BLaER1 treated with 17β-estradiol and CSF1 and Interleukin-3, amounts not matched to agents 10 nM and 100 nM (cell line): ENCODE results near the gene RAB5A.
A peak's percentile ranks its signal among the peaks of the same experiment; 100 is the strongest.
"Not testable (repeated sequence)": the region's sequence is repeated elsewhere in the genome, so short reads cannot be mapped to it uniquely, and the experiment has no call there.

Experiments used
- H3K27ac ChIP-seq, 11 experiments: shearing (Covaris generic); formaldehyde crosslinking; 2 replicates each; pipeline ENCODE4 v1.8.1; 2022
- H3K27me3 ChIP-seq, 11 experiments: shearing (Covaris generic); formaldehyde crosslinking; 2 replicates each; pipeline ENCODE4 v1.8.1; 2022
- H3K36me3 ChIP-seq, 11 experiments: shearing (Covaris generic); formaldehyde crosslinking; 2 replicates each; pipeline ENCODE4 v1.8.1; 2022
- H3K4me1 ChIP-seq, 10 experiments: shearing (Covaris generic); formaldehyde crosslinking; 2 replicates each; pipeline ENCODE4 v1.8.1; 2022
- H3K4me2 ChIP-seq, 11 experiments: shearing (Covaris generic); formaldehyde crosslinking; 2 replicates each; pipeline ENCODE4 v1.8.1; 2022
- H3K4me3 ChIP-seq, 10 experiments: shearing (Covaris generic); formaldehyde crosslinking; 2 replicates each; pipeline ENCODE4 v1.8.1; 2022
- H3K9ac ChIP-seq, 11 experiments: shearing (Covaris generic); formaldehyde crosslinking; 2 replicates each; pipeline ENCODE4 v1.8.1; 2022
- H3K9me3 ChIP-seq, 11 experiments: shearing (Covaris generic); formaldehyde crosslinking; replicated peaks in 1 of 11; 2 replicates each; pipeline ENCODE4 v1.8.1; 2022
- H4K20me1 ChIP-seq, 11 experiments: shearing (Covaris generic); formaldehyde crosslinking; 2 replicates each; pipeline ENCODE4 v1.8.1; 2022
- Cebpa-rat ChIP-seq, 11 experiments: shearing (Covaris generic); IDR thresholded peaks; 2 replicates each; pipeline ENCODE4 v1.8.1; 2022

The RAB5A gene

GRCh38 chr3:20023623-20024405 is 76.9 kb downstream of the RAB5A start:
- Histone ChIP-seq H3K27ac (no peak overlapping the region), H3K4me2 (peak overlapping the region in 5 of 11 experiments; percentile 6 to 39 (median 29); a peak in 6 of 22 replicates), H3K27me3 (no peaks in the 10 kb centered on the region), H3K36me3 (no peaks in the 10 kb centered on the region), H3K4me3 (no peak overlapping the region), H4K20me1 (no peaks in the 10 kb centered on the region), H3K9me3 (no peaks in the 10 kb centered on the region), H3K9ac (peak overlapping the region in 2 of 11 experiments; percentile 11 to 26; a peak in 1 of 22 replicates), H3K4me1 (peaks cover 6 to 10% (median 7%) of the 10 kb centered on the region in 10 experiments; a peak in 13 of 20 replicates)
- TF ChIP-seq Cebpa-rat (IDR thresholded peaks at IDR 0.05), result no peak

- H3K4me3 ChIP-seq, result no peak overlapping the region
- no peaks in the 10 kb centered on the region for H3K27me3 ChIP-seq
- peaks cover 6 to 10% (median 7%) of the 10 kb centered on the region in 10 experiments; a peak in 13 of 20 replicates for H3K4me1 ChIP-seq
- H3K36me3 ChIP-seq, result no peaks in the 10 kb centered on the region
- H3K27ac ChIP-seq, result no peak overlapping the region
- H3K4me2 ChIP-seq, result no peak overlapping the region
- H3K9ac ChIP-seq, result no peak overlapping the region
- no peaks in the 10 kb centered on the region for H3K9me3 ChIP-seq
- no peaks in the 10 kb centered on the region for H4K20me1 ChIP-seq
- TF ChIP-seq Cebpa-rat (IDR thresholded peaks at IDR 0.05), result no peak
Observed at GRCh38 chr3:20027136-20027535, 80.2 kb downstream of the RAB5A start.

GRCh38 chr3:20028905-20029331 is 82.0 kb downstream of the RAB5A start:
- H3K4me2 ChIP-seq, result no peak overlapping the region
- no peak overlapping the region for H3K27ac ChIP-seq
- H3K9ac ChIP-seq, result no peak overlapping the region
- H3K4me1 ChIP-seq, result peaks cover under 1 to 3% (median 2%) of the 10 kb centered on the region in 10 experiments; a peak in 11 of 20 replicates
- H4K20me1 ChIP-seq, result no peaks in the 10 kb centered on the region
- no peak for TF ChIP-seq Cebpa-rat (IDR thresholded peaks at IDR 0.05)
- H3K27me3 ChIP-seq, result no peaks in the 10 kb centered on the region
- H3K9me3 ChIP-seq, result no peaks in the 10 kb centered on the region
- no peaks in the 10 kb centered on the region for H3K36me3 ChIP-seq
- H3K4me3 ChIP-seq, result no peak overlapping the region

GRCh38 chr3:20031939-20032338 is 85.0 kb downstream of the RAB5A start:
- not testable (repeated sequence) for H3K4me1 ChIP-seq, H4K20me1 ChIP-seq, H3K36me3 ChIP-seq, H3K27me3 ChIP-seq, H3K27ac ChIP-seq, H3K4me2 ChIP-seq, H3K9ac ChIP-seq, H3K9me3 ChIP-seq, H3K4me3 ChIP-seq
